Adrenal gland (tissue), 12 donors: ENCODE measurements around the gene RFESD. TPM values are rescaled to one million over a fixed set of nuclear protein-coding genes. Genes with fewer than 3 reads are reported as not detected.
A peak's percentile ranks its signal among the peaks of the same experiment; 100 is the strongest.
"Not testable (repeated sequence)": the region's sequence is repeated elsewhere in the genome, so short reads cannot be mapped to it uniquely, and the experiment has no call there.

Source experiments
- DNase-seq, 7 donors: peaks; one replicate each; pipeline ENCODE4 v3.0.0-alpha.2; 2019 to 2020
- H3K27ac ChIP-seq, 5 donors: fragments of 200-600 bp; sonication (generic) in 4 of 5; 1 replicate in 3 of 5; 2 replicates in 2 of 5; pipeline versions ENCODE4 v1.5.1 to v1.8.0; 2016 to 2020; ENCODE audit warnings: mild to moderate bottlenecking in 1 of 5
- H3K27me3 ChIP-seq: fragments of 200-600 bp; 2 replicates; pipeline ENCODE4 v1.8.0; 2021
- H3K36me3 ChIP-seq, 2 donors: fragments of 200-600 bp; replicated peaks in 1 of 2; 1 replicate in 1 of 2; 2 replicates in 1 of 2; pipeline versions ENCODE4 v1.5.1 to v1.8.0; 2018 to 2022
- H3K4me1 ChIP-seq, 2 donors: fragments of 200-600 bp; replicated peaks in 1 of 2; 1 replicate in 1 of 2; 2 replicates in 1 of 2; pipeline versions ENCODE4 v1.5.1 to v1.8.0; 2018 to 2021
- H3K4me3 ChIP-seq, 4 donors: fragments of 200-600 bp; sonication (generic) in 3 of 4; one replicate each; pipeline ENCODE4 v1.5.1; 2016 to 2018
- H3K9me3 ChIP-seq, 3 donors: fragments of 200-600 bp; sonication (generic) in 1 of 3; replicated peaks in 1 of 3; 1 replicate in 2 of 3; 2 replicates in 1 of 3; pipeline versions ENCODE4 v1.5.1 to v1.8.0; 2016 to 2021
- POLR2A ChIP-seq, 2 donors: fragments of 450-650 bp; IDR thresholded peaks; one replicate each; pipeline ENCODE4 v1.6.1; 2017; ENCODE audit warnings: antibody characterized with exemption in 2 of 2, mild to moderate bottlenecking in 2 of 2, moderate library complexity in 1 of 2
- WGBS, 4 donors: extraction: QIAGEN DNeasy Blood & Tissue Kit in 2 of 4; methylation state at CpG; one replicate each; pipeline versions ENCODE4 v1.1.5 to v1.1.7; 2013 to 2017; 5-methylcytosine and 5-hydroxymethylcytosine counted together
- intact Hi-C, 2 donors: fragments of 100-400 bp; cut with DNase I; formaldehyde crosslinking; loops; one replicate each; pipeline versions ENCODE4 v1.14.1 to v1.15.0; 2022 to 2023
- polyA plus RNA-seq, 3 donors: library from polyadenylated mRNA; stranded (reverse); fragments of 200-250 nt in 2 of 3; fragments of 350-450 nt in 1 of 3; fragmentation: Illumina TruSeq in 1 of 3; extraction: RNeasy Lipid Tissue Mini Kit (QIAGEN cat#74804) in 1 of 3; gene quantifications; one replicate each; pipeline ENCODE4 v1.2.3, GENCODE V29; 2013 to 2014
- total RNA-seq, 9 donors: library from RNA; depleted of rRNA in 4 of 9; stranded (reverse); fragments of >200 nt in 4 of 9; fragments of 120-200 nt in 1 of 9; fragmentation: NEBNext Ultra II Directional in 1 of 9; extraction: Animal tissue kit (Norgen Biotek cat#: 25700) in 1 of 9; gene quantifications; one replicate each; pipeline versions ENCODE4 v1.1.0 to v1.2.4, GENCODE V29; 2013 to 2023
- TF ChIP-seq, protein P1 (sequence below), 6 experiments: fragments of 450-650 bp in 4 of 6; fragments of 200-600 bp in 2 of 6; sonication (generic) in 1 of 6; IDR thresholded peaks; 1 replicate in 5 of 6; 2 replicates in 1 of 6; pipeline versions ENCODE4 v1.5.1 to v1.8.0; 2016 to 2021; ENCODE audit warnings: antibody characterized with exemption in 6 of 6, mild to moderate bottlenecking in 2 of 6, moderate library complexity in 1 of 6
- donor health status: healthy with polysubstance abuse.
- donor health status: Bipolar disorder and iron deficiency.
- donor health status: DM: yes; HTN: yes; CAD: no.
- donor health status: DM: no; HTN: no; CAD: no.
- donor health status: DM: no; HTN: no; CAD: no.
- donor health status: DM: yes; HTN: yes; CAD: no.

Gene RFESD
- total and polyA plus RNA-seq, 12 donors = 0.43 to 6.8 (median 2.6) TPM

DNA sequence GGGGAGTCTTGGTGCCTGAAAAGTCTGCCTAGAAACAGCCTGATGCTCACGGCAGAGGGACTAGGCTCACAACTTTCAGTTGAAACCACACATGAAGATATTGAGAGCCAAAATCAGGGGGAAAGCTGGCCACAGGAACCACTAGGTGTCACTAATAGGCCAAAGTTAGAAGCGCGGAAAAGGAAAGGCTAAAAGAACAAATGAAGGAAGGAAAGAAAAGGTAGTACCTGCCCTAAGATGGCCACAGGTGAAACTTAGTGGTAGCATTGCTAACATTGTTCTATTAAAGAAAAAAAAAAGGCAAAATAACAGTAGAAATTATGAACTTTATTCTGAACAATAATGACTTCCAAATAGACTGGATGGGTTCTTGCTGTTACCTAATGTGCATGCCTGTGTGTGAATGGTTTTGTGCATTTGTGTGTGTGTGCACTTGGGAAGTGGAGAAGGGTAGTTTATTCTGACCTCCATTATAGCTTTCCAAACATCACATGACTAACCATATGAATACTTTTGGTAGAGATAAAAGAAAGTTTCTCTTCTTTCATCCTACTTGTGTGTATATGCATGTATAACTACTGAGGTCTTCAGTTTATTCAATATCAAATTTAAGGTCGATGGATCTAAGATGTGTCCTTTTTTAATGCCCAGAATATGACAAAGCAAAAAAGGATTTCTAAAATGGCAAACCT is 2.1 kb upstream of the RFESD start:
- 13 to 16% (median 15%) methylated on average over 4 of the region's 4 CpGs for WGBS, 4 donors
- no peak for TF ChIP-seq POLR2A (IDR thresholded peaks at IDR 0.05)
- TF ChIP-seq, protein P1, sequence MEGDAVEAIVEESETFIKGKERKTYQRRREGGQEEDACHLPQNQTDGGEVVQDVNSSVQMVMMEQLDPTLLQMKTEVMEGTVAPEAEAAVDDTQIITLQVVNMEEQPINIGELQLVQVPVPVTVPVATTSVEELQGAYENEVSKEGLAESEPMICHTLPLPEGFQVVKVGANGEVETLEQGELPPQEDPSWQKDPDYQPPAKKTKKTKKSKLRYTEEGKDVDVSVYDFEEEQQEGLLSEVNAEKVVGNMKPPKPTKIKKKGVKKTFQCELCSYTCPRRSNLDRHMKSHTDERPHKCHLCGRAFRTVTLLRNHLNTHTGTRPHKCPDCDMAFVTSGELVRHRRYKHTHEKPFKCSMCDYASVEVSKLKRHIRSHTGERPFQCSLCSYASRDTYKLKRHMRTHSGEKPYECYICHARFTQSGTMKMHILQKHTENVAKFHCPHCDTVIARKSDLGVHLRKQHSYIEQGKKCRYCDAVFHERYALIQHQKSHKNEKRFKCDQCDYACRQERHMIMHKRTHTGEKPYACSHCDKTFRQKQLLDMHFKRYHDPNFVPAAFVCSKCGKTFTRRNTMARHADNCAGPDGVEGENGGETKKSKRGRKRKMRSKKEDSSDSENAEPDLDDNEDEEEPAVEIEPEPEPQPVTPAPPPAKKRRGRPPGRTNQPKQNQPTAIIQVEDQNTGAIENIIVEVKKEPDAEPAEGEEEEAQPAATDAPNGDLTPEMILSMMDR (IDR thresholded peaks at IDR 0.05) = peak; percentile 48 to 87 (median 72)
- DNase-seq = peak; percentile 42 to 81 (median 57)
- no peak overlapping the region for H3K4me3 ChIP-seq
- H3K27me3 ChIP-seq = no peaks in the 10 kb centered on the region
- intact Hi-C loops = loop anchor here in 1 of 2 donors (2.0 kb wide), 1 partner anchor 200 kb away; no protein-coding TSS in a partner anchor
- no peaks in the 10 kb centered on the region for H3K9me3 ChIP-seq
- peaks cover 9 to 16% of the 10 kb centered on the region in 2 donors for H3K4me1 ChIP-seq
- H3K36me3 ChIP-seq = no peaks in the 10 kb centered on the region
- H3K27ac ChIP-seq = peak overlapping the region in 1 of 5 donors; percentile 15

DNA sequence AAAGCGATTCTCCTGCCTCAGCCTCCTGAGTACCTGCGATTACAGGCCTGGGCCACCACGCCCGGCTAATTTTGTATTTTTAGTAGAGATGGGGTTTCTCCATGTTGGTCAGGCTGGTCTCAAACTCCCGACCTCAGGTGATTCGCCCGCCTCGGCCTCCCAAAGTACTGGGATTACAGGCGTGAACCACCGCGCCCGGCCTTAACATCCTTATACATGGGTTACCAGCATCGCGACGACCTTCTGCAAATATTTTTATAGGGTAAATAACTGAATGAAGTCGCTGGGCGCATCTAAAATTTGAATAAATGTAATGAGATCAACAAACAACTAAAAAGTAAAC is 380 bp upstream of the RFESD start:
- peak overlapping the region in 4 of 5 donors; percentile 90 to 99 (median 95) for H3K27ac ChIP-seq
- H3K4me3 ChIP-seq, DNase-seq, H3K9me3 ChIP-seq, H3K27me3 ChIP-seq, H3K36me3 ChIP-seq, intact Hi-C loops: not testable (repeated sequence)
- H3K4me1 ChIP-seq = peaks cover 9 to 16% of the 10 kb centered on the region in 2 donors
- 76 to 87% (median 81%) methylated on average over 15 to 17 of the region's 17 CpGs for WGBS, 4 donors

DNA sequence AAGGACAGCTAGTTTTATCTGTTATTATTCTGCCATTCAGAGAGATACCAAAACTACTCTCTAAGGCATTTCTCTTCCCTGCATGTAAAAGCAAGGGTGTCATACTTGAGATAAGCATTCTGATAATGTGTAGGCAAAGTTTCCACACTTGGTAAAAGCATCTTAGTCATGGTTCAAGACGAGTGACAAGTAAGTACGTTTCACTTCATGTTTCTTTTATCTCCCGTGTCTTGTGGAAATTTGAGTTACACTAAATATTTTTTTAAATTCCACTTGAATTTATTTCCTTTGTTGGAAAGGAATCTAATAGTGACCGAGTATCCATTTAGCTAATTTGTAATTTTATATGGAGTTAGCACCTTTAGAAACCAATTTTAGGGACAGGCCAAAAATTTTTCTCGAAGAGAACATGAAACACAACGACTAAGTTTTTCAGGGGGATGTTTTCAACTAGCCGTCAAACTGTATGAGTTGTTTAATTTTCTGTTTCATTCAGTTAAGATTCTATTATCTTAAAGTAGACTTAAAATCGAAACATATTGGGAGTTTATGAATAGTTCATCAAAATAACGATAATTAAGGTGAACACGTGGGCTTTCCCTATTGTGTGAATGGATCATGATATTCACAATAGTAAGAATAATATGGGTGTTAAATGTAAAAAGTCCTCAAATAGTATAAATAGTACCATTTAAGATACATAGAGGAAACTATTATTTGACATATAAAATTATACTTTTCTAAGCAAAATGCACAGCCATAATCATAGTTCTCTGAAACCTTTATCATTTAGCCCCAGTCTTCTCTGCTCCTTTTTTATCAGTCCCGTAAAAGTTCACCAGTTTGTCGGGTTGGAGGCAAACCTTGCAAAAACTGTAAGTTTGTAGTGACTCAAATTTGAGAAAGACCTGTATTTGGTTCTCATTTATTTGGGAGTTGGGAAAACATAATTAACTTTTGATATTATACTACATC is 1.6 kb downstream of the RFESD start:
- WGBS, 4 donors = 79 to 87% (median 82%) methylated on average over 12 of the region's 12 CpGs
- H3K27me3 ChIP-seq = no peaks in the 10 kb centered on the region
- peak overlapping the region in 4 of 5 donors; percentile 90 to 99 (median 95) for H3K27ac ChIP-seq
- peaks cover 9 to 16% of the 10 kb centered on the region in 2 donors for H3K4me1 ChIP-seq
- no peak overlapping the region for H3K4me3 ChIP-seq
- intact Hi-C loops = no loop called here
- H3K9me3 ChIP-seq = no peaks in the 10 kb centered on the region
- no peaks in the 10 kb centered on the region for H3K36me3 ChIP-seq
- TF ChIP-seq, protein P1 (IDR thresholded peaks at IDR 0.05) = no peak
- TF ChIP-seq POLR2A (IDR thresholded peaks at IDR 0.05) = no peak
- DNase-seq = no peak

DNA sequence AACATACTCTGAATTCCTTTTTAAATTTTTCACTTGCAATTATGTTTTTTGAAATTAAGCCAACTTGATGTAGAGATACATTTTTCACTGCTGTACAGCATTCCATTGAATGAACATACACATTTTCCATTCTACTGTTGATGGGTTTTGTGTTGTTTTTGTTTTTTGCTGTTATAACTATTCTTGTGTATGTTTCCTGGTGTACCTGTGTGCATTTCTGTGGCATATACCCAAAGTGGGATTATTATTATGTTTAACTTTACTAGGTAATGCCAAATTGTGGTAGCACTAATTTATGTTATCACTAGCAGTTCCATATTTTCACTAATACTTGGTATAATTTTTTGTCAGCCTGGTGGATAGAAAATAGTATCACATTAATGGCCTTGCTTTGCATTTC is 2.7 kb downstream of the RFESD start:
- intact Hi-C loops = no loop called here
- H3K36me3 ChIP-seq = no peaks in the 10 kb centered on the region
- no peaks in the 10 kb centered on the region for H3K9me3 ChIP-seq
- no peak overlapping the region for H3K4me3 ChIP-seq
- no peak for TF ChIP-seq POLR2A (IDR thresholded peaks at IDR 0.05)
- TF ChIP-seq, protein P1 (IDR thresholded peaks at IDR 0.05) = no peak
- H3K27me3 ChIP-seq = no peaks in the 10 kb centered on the region
- H3K27ac ChIP-seq = no peak overlapping the region
- no peak for DNase-seq
- H3K4me1 ChIP-seq = peaks cover 9 to 16% of the 10 kb centered on the region in 2 donors
